ENCODE measurements around the gene METTL3.
"Not testable (repeated sequence)": the region's sequence is repeated elsewhere in the genome, so short reads cannot be mapped to it uniquely, and the experiment has no call there.

The METTL3 gene

DNA sequence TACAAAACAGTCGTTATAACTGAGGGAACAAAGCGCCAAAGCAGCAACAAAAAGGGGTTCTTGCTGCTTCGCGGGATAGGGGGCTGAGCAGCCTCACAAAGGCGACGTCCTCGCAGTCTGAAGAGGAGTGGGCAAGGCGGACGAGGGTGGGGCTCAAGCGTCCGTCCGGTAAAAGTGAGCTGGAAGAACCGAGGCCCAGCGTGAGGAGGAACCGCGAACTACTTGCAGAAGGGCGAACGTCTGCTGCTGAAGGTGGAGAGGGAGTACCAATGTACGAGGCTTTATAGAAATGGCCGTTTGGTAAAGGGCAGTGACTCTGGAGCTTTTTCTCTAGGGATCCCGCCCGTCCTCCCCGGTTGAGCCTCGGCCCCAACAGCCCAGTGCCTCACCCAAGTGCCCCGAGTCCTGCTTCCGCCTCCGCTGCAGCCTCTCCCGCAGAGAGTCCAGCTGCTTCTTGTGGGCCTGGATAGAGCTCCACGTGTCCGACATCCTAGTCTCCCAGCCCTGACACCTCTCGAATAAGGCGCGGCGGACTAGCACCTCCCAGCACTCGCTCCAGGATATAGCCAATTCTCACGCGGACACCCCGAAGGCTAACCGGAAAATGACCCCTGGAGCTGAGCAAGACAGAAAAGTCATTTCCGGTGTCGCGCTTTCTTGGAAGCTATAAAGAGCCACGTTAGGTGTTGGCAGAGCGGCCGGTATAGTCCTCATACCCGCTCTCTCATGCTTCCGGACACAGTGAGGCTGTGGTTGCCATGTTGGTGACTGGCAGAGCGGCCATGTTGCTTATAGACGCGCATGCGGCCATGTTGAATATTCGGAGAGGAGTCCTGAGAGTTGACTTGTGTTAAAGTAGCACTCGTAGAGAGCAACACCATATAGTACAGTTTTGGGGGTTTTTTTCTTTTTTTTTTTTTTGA lies at the start of gene METTL3:
Gene METTL3, minus strand, starts transcription at position 606 of the 923 bp plus-strand sequence. Its CDS starts 117 bp downstream, at position 489.
- DNase-seq, result peak; percentile 97

DNA sequence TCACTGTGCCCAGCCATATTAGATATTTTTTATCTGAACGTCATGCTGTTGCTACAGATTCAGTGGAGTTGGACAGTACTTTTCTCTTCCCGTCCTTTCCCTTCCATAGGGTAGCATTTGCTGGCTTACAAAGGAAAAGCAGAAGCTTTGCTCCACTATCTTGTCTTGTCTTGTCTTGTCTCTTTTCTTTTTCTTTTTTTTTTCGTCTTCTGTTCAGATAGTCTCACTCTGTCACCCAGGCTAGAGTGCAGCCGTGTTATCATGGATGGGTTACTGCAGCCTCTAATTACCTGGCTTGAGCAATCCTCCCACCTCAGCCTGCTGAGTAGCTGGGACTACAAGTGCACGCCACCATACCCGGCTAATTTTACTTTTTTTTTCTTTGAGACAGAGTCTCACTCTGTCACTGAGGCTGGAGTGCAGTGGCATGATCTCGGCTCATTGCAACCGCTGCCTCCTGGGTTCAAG lies 47.6 kb upstream of the METTL3 start:
- no peak for DNase-seq

GRCh38 chr14:21557084-21557901 lies 46.2 kb upstream of the METTL3 start:
- DNase-seq, result peak; percentile 91

- no peak for DNase-seq
Observed at GRCh38 chr14:21556378-21557083, 45.4 kb upstream of the METTL3 start.

DNA sequence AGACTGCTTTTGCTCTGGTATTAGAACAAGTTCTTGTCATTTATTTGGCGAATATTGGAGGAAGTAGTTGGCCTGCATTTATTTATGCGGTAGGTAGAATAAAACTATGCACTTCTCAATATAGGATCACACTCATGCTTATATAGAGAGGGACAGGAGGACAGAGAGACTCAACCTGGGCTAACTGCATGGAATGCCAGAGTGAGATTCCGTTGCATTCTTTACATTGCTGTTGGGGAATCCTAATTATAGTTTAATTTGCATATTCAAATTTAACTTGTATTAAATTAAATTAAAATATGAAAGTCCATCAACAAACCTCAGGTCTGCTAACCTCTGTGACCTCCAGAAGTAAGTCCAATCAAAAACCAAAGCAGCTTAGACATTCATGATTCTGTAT lies 42.1 kb upstream of the METTL3 start:
- DNase-seq, result no peak

GRCh38 chr14:21544588-21544987 lies 33.4 kb upstream of the METTL3 start:
- DNase-seq, result not testable (repeated sequence)

DNA sequence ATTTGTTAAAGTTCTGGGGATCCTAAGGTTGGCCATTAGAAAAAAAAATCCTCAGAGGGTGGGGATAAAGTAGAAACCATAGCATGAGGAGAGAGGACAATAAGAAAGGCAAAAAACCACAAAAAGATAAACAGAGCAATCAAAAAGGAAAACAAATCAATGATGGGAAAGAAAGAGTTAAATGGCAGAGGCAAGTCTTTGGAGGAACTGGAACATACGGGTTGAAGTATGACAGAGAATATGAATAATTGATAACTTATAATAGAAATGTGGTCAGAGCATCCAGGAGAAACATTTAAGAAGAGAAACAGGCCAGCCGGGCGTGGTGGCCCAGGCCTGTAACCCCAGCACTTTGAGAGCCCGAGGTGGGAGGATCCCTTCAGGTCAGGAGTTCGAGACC lies 32.8 kb upstream of the METTL3 start:
- DNase-seq, result no peak

DNA sequence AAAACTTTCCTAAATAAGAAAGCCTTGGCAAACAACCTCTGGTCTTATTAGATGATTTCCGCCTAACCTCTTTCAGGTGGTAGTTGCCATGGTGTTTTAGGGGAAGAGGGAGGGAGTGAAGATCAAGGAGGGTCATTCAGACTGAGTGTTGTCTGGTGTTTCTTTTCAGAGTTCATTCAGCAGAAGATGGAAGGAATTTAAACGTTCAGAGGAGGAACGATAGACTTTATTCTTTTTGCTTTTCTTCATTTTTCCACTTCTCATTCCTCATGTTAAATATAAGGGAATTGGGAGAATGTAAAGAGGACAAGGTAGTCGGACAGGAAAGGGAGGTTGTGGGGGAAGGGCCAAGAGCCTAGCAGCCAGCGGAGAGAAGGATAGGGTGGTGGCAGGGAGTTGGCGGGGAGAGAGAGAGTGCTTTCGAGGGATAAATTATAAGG lies 32.4 kb upstream of the METTL3 start:
- peak; percentile 2 for DNase-seq

DNA sequence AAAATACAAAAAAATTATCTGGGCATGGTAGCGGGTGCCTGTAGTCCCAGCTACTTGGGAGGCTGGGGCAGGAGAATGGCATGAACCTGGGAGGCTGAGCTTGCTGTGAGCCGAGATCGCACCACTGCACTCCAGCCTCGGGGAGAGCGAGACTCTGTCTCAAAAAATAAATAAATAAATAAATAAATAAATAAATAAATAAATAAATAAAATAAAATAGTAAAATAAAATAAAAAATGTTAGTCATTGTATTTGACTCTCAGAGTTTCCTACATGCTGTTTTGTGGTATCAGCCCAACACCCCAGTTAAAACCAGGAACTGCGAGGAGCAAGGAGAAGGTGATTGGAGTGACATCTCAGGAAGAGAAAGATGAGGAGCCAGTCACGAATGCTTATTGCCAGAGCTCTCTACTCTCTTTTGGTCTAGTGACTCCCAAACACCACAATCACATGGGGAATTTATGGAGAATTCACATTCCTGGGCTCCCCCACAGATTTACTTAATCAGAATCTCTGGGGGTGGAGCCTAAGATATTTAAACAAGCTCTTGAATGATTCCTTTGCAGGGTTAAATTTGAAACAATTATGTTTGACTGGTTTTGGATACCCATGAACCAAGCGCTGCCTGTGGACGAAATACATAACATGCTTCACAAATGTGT lies 30.4 kb upstream of the METTL3 start:
- DNase-seq, result no peak

- no peak for DNase-seq
Observed at GRCh38 chr14:21539189-21539940, 28.2 kb upstream of the METTL3 start.

GRCh38 chr14:21537090-21537424 lies 25.9 kb upstream of the METTL3 start:
- DNase-seq, result no peak

DNA sequence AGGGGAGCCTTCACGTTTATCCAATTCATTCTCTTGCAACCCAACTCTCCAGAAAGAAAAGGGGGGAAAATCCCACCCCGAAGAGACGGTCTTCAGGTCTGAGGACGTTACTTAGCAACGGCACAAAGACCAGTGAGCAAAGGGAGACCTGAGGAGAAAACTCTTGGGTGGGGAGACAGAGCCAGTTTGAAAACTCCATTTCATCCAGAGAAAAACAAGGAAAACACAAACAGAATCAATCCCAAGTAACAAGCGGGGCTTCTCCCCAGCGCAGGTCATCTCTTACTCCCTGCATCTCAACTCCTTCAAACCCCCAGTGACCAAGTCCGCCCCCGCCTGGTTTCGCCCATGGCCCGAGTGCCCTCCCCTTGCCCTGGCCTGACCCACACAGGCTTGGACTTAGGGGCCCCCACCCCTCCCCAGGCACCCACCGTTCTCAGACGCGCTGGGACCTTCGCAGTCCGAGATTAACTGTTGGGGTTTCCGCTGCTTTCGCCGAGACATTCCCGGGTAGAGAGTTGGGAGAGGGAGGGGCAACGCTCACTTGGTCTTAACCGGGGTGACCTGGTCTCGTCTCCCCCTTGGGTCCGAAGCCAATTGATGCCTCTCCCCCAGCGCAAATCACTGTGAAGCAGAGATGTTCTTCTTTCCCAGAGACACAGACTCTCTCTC lies 25.4 kb upstream of the METTL3 start:
- no peak for DNase-seq

DNA sequence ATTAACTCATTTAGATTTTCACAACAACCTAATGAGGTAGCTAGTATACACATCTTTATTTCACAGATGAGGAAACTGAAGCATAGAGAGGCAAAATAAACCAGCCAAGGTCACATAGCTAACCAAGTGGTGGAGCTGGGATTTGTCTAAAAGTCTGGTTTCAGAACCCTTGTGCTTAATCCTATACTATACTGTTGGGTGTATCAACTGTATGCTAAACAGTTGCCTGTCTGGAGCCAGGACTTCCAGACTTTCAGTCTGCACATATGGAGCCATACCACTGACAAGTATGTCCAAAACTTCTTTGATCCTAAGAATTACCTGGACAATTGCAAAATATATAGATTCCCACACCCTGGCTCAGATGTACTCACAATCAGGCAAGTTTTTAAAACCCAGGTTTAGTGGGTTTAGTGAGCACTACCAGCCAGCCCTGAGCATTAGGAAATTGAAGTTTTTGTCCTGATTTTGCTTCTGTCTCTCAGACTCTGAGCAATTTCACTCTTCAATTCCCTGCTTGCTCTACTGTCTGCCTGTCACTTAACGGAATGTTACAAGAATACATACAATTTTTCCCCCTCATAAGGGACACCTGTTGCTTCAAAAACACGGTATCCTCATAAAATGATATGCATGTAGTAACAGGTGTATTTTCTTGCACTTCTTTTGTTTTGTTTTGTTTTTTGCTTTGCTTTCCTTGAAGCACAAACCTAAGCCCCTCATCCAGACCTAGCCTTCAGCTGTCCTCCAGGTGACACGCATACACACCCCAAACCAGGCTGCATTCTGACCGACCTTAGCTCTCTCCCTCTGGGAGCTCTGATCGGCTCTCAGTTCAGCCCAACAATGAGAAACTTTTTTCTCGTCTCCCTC lies 24.6 kb upstream of the METTL3 start:
- no peak for DNase-seq

DNA sequence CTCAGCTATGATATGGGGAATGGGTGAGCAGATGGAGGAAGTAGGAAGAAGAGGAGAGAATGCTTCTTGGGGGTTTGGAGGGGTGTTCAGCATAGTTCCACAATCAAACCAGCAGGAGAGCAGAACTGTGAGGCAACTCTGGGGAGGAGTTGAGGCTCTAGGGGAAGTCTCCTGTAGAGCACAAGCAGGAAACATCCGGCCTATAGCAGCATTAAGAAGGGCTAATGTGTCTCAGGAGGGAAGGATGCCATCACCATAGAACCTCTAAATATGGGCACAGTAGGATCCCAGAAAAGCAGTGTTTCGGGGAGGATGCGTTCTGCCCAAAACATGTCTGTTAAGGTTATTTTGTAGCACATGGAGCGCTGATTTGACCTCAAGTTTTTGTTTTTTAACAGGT lies 23.4 kb upstream of the METTL3 start:
- no peak for DNase-seq

GRCh38 chr14:21533294-21533693 lies 22.2 kb upstream of the METTL3 start:
- no peak for DNase-seq

DNA sequence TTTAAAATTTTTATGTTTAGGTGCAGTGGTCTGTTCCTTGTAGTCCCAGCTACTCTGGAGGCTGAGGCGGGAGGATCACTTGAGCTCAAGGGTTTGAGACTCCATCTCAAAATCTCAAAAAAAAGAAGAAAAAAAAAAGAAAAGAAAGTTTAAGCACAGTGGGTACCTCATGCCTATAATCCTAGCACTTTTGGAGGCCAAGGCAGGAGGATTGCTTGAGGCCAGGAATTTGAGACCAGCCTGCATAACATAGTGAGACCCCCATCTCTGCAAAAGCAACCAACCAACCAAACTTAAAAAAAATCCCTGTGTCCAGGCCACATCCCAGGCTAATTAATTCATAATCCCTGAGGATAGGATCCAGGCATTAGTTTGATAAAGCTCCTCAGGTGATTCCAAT lies 18.4 kb upstream of the METTL3 start:
- DNase-seq, result no peak

DNA sequence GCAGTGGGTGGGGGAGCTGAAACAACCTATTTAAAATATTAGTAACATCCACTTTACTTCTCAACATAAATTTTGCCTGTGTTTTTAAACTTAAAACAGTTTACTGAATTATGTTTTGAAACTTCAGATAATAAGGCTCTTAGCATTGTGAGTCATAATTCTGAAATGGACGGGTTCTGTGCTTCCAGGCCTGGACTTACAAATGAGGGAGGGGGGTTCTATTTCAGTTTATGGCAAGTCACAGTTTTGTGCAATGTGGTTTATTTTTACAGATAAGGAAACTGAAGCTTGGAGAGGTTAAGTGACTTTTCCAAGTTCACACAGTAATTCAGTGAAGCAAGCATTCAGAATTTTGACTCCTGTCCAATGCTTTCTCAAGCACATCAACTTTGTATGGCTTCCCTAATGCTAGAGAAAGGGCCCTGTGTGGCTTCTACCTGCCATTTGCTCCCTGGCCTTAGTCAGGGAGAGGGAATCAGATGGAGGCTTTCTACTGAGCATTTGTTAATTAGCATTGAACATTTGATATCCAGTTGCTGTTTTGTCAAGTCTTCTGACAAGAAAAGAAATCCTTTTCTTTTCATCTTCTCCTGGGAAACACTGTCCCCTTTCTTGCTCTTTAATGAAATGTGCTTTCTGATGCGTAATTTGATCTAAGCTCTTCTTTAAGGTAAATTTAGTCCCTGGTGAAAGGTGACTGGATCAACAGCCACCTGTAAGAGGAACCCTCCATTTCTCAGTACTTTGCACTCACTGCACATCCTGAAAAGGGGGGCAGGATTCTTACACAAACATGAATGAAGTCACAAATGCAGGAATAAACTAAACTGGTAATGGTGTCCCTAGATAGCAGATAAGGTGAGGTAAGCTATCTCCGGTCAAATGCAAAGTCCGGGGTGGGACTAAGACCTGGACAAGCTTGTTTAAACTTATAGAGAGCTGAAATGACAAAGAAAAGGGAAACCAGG lies 17.5 kb upstream of the METTL3 start:
- no peak for DNase-seq

DNA sequence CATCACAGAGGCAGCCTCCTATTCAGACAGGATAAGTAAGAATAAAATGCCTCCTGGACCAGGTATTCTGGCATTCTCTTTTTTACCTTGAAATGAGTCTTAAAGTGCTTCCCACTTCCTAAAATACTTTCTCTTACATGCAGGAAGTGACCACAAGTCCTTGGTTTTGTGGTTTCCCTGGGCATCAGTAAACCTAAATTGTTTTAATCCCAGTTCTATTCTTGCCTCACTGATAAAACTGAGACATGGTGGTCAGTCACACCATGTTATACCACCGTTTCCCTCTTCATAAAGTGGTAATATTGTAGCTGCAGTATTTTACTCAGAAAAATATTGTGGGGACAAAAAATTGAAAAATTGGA lies 16.2 kb upstream of the METTL3 start:
- no peak for DNase-seq

Data from NCI-H1417 treated with DMSO at 0.1 percent for 48 hours (cell line).